ENCODE results near the gene BLOC1S1.
A peak's percentile ranks its signal among the peaks of the same experiment; 100 is the strongest.

Gene BLOC1S1

DNA sequence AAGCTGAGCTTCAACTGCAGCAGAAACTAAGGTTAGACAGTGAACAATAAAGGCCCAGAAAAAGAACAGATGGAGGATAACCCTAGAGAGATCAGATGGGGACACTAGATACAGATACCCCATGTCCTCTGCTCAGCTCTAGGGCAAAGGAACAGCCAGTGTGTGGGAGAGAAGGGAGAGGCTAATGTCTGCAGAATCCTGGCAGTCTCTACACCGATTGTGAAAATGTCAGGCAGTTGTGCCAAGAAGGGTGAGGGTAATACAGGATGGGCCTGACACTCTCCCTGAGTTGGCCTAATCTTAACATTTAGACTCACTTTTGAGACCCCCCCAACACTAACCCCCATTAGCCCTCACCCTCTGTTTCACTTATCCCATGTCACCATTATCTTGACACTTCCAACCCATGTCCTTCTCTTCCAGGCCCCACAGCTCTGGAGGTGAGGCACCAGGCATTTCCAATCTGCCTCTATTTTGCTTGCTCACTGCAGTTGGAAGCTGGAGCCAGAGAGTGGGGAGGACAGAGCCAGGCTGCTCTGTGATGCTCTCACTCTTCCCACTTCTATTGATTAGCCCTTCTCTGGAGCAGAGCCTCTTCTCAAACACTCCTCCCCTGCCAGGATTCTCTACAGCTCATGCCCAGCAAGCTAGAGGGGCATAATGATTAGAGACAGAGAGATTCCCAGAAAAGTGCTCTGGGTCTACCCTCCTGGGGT lies 3.0 kb upstream of the BLOC1S1 start:
- no peak for DNase-seq

- DNase-seq: no peak
These were observed 2.1 kb upstream of the BLOC1S1 start for GRCh38 chr12:55713721-55714120.

- DNase-seq: no peak
These were observed 579 bp upstream of the BLOC1S1 start for GRCh38 chr12:55715169-55715764.

GRCh38 chr12:55716582-55716957 lies 724 bp downstream of the BLOC1S1 start:
- DNase-seq: no peak

GRCh38 chr12:55717011-55718007 lies 1.5 kb downstream of the BLOC1S1 start:
- DNase-seq: no peak

- no peak for DNase-seq
These were observed 2.2 kb downstream of the BLOC1S1 start for GRCh38 chr12:55718015-55718414.

DNA sequence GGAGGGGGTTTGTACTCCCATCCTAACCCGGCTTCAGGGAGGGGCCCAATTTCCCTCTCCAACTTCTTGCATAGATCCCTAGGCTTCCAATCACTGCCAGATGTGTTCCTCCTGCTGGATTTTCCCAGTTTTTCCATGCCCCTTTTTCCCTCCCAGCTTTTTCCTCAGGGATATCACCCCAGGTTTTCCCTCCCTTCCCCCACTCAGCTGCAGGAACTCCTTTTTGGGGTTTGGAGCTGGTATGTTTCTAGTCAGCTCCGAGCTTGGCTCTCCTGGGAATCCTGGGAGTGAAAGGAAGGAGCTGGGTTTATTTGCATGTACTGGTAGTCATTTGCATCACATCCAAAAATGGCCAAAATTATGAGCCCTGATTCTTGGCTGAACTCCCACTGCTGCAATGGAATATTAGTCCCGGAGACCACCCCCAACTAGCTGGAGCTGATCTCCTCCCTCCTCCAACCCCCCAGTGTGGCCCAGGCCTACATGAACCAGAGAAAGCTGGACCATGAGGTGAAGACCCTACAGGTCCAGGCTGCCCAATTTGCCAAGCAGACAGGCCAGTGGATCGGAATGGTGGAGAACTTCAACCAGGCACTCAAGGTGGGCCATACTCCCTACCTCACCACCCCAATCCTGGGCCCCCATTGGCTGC lies 2.9 kb downstream of the BLOC1S1 start:
- no peak for DNase-seq

DNA sequence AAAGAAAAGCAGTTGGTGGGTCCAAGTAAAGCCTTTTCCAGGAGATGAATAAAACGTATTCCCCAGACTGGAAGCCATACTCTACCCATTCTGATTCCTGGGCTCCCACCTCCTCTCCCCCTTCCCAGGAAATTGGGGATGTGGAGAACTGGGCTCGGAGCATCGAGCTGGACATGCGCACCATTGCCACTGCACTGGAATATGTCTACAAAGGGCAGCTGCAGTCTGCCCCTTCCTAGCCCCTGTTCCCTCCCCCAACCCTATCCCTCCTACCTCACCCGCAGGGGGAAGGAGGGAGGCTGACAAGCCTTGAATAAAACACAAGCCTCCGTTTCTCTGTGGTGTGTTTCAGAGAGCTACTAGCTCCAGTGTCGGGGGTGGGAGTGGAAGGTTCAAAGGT lies 3.5 kb downstream of the BLOC1S1 start:
- no peak for DNase-seq

GRCh38 chr12:55720071-55720564 lies 4.3 kb downstream of the BLOC1S1 start, which contains the start of gene RDH5:
RDH5 (plus strand) TSS chr12:55720393; CDS start chr12:55721185, 792 bp downstream.
- no peak for DNase-seq

DNA sequence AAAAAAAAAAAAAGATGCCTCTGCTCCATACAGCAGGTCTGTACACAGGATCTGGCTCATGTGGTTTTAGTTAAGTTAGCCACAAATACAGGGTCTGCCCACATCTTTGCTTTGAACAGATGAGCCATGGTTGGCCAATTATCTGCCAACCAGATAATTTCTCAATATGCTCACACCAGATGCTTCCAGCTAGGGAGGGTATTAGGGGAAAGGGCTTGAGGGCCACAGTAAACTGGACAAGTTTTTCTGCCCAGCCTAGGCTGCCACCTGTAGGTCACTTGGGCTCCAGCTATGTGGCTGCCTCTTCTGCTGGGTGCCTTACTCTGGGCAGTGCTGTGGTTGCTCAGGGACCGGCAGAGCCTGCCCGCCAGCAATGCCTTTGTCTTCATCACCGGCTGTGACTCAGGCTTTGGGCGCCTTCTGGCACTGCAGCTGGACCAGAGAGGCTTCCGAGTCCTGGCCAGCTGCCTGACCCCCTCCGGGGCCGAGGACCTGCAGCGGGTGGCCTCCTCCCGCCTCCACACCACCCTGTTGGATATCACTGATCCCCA lies 5.1 kb downstream of the BLOC1S1 start:
- no peak for DNase-seq

GRCh38 chr12:55721601-55722213 lies 5.9 kb downstream of the BLOC1S1 start:
- no peak for DNase-seq

DNA sequence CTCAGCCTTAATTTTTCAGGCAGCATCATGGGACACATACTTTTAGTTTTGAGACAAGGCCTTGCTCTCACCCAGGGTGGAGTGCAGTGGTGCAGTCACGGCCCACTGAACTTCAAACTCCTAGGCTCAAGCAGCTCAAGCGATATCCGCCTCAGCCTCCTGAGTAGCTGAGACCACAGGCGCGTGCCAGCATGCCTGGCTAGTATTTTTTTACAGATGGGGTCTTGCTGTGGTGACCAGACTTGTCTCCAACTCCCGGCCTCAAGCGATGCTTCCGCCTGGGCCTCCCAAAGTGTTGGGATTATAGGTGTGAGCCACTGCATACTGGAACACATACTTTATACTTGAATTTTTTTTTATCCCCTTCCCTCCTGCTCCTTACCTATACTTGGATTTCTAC lies 7.1 kb downstream of the BLOC1S1 start:
- no peak for DNase-seq

DNA sequence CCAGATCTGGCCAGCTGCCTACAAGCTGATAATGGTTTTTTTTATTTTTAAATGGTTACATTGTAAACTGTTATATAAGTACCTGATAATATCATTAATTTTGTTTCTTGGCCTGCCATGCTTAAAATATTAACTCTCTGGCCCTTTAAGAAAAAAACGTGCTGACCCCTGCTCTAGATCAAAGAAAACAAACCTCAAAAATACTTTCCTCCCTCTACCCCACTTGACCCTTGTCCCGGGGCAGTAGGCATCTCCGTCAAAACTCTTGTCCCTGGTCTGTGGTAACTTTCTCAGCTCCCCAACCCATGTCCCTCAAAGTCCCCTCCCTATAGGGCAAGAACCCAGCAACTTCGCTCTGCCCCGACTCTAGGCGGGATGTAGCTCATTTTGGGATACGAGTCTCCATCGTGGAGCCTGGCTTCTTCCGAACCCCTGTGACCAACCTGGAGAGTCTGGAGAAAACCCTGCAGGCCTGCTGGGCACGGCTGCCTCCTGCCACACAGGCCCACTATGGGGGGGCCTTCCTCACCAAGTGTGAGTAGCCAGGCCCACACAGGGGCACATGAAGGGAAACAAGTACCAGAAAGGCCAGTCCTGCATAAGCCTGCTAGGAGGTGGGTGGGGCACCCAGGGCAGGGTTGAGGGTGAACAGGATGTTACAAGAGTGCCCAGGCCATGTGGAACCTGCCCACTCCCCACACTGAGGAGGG lies 7.8 kb downstream of the BLOC1S1 start:
- no peak for DNase-seq

DNA sequence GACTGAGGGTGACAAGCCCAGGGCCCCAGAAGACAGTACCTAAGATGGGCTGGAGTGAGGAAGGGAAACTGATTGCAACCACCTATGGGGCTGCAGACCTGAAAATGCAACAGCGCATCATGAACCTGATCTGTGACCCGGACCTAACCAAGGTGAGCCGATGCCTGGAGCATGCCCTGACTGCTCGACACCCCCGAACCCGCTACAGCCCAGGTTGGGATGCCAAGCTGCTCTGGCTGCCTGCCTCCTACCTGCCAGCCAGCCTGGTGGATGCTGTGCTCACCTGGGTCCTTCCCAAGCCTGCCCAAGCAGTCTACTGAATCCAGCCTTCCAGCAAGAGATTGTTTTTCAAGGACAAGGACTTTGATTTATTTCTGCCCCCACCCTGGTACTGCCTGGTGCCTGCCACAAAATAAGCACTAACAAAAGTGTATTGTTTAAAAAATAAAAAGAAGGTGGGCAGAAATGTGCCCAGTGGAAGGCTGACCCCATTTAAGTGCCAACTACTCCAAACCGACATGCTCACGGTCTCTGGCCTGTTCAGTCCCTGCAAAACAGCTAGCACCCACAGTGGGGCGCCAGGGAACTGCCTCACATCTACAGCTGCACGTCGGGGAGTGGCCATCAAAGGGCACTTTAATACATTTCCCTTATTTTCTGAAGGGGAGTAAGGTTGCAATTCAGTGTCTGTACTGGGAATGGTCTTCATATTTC lies 8.5 kb downstream of the BLOC1S1 start:
- DNase-seq: no peak

DNA sequence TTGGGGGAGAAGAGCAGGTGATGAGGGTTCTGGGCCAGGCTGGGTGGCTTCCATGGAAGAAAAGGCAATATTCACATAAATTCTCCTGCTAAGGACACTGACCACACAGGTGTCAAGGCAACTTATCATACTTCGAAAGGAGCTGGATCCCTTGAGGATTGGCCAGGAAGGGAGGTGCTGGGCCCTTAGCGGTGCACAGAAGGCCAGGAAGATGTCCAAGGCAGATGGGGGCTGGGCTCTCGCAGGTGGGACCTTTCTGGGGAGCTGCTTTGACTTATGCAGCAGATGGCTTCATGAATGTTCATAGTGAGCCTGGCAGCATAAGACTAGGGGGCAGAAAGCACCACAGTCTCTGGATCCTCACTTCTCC lies 9.1 kb downstream of the BLOC1S1 start:
- DNase-seq: no peak

- no peak for DNase-seq
These were observed 9.7 kb downstream of the BLOC1S1 start for GRCh38 chr12:55725556-55725955.

DNA sequence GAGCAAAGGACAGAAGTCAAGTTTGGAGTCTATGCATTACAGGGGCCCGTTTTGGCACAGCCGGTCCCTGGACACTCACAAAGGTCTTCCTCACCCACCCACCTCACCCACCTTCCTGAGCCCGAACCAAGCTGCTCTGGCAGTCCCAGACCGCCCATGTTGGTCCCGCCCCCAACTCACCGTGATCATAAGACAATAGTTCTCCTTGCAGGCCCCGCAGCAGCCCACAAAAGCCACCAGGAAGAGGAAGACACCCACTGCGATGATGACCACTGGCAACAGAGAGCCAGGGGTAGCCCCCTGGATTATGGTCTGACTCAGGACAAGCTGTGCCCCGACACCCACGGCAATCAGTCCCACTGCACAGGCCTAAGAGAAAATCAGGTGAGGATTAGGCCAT lies 11.1 kb downstream of the BLOC1S1 start:
- no peak for DNase-seq

- no peak for DNase-seq
These were observed 11.9 kb downstream of the BLOC1S1 start for GRCh38 chr12:55727643-55728185.

GRCh38 chr12:55728186-55728938 lies 12.5 kb downstream of the BLOC1S1 start:
- peak; percentile 26 for DNase-seq

Measured in NCI-H1105 (cell line).